H1 (cell line): Measurements from ENCODE around the gene RNF224. TPM values are rescaled to one million over a fixed set of nuclear protein-coding genes. Genes with fewer than 3 reads are reported as not detected.

ENCODE experiments used
- MAX ChIP-seq: IDR thresholded peaks from 2 replicates; pipeline ENCODE4 v1.6.1; 2012; ENCODE audit warnings: inconsistent platforms
- polyA plus RNA-seq, 7 experiments: library from polyadenylated mRNA; depleted of rRNA in 3 of 7; stranded (reverse) in 5 of 7; unstranded in 2 of 7; fragments of >200 nt in 5 of 7; fragments of 200-250 nt in 2 of 7; gene quantifications; 1 replicate in 5 of 7; 2 replicates in 1 of 7; 4 replicates in 1 of 7; pipeline versions ENCODE4 v1.2.1 to v1.2.3, GENCODE V29; 2011 to 2013; ENCODE audit warnings: missing spikeins in 2 of 7, mixed read lengths in 2 of 7
- total RNA-seq: library from RNA; stranded (reverse); fragmentation: NEBNext Ultra II Directional; extraction: Animal tissue kit (Norgen Biotek cat#: 25700); gene quantifications from 2 replicates; pipeline ENCODE4 v1.2.1, GENCODE V29; 2021
- TF ChIP-seq, protein P1 (sequence below): IDR thresholded peaks from 2 replicates; pipeline ENCODE4 v1.6.1; 2011; ENCODE audit warnings: low read depth, mild to moderate bottlenecking, low read length; ENCODE audit not compliant: insufficient read depth

The RNF224 gene
- total and polyA plus RNA-seq, 2 of the 8 experiments (the other 6 are each of a cell fraction or from before 2014, with no cell fraction given) = 0.24 TPM; not detected in 1

DNA sequence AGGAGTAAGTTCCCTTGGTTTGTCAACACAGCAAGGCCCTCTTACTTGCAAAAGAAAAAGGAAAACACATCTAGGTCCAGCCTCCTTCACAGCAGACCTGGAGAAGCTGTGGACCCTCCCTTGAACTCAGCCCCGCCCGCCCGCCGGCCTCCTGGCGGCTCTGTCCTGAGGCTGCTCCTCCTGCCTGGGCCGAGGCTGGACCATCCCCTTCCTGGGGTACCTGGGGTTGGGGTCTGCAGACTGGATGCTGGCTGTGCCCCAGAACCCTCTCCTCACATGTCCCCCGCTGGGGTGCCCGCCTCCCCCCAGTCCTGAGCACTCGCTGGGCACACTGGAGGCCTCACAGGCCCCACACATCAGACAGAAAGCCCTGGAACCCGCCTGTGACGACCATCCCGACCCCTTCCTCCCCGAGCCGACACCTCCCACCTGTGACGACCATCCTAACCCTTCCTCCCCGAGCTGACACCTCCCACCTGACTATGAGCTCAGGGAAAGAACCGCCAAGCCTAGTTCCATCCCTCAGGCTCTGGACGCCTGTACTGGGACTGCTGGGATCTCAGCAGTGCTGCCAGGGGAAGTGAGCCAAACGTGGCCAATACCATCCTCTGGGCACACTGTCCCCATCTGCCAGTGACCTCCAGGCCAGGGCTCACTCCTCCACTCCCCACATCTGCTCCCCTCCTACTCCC, 48.2 kb upstream of the RNF224 start (continued):
- TF ChIP-seq, protein P1, sequence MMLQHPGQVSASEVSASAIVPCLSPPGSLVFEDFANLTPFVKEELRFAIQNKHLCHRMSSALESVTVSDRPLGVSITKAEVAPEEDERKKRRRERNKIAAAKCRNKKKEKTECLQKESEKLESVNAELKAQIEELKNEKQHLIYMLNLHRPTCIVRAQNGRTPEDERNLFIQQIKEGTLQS = no peak
- no peak for TF ChIP-seq MAX
